Measurements from ENCODE around the gene EGF. TPM values are rescaled to one million over a fixed set of nuclear protein-coding genes. Genes with fewer than 3 reads are reported as not detected.

The EGF gene
- polyA plus RNA-seq, 1 donor from 2014 or later, result not detected

DNA sequence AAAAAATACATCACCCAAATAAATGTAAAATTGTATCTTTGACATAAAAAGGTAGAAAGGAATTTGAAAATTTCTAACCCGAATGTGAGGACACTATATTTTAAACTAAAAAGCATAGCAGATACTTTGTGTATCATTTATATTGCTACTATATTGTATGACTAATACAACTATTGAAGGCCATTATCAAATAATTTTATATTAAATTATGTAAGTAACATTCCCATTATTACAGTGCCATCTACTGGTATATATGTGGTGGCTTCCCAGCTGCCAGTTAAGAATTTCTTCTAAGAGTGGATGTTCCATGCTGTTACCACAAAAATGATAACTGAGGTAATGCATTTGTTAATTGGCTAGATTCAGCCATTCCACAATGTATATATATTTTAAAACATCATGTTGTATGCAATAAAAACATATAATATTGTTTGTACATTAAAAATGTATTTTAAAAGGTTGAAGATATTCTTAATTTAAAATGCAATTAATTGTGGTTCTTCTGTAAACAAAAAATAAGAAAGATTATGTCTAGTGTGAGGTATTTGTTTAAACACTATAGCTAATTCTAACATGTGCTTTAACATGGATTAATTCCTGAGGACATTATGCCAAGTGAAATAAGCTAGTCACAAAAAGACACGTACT lies 65.3 kb downstream of the EGF start:
- TF ChIP-seq EP300 (conservative IDR thresholded peaks at IDR 0.05; ENCODE audit: poor library complexity, severe bottlenecking) (no peak), RAD21 (conservative IDR thresholded peaks at IDR 0.05) (peak; percentile 78), SMC3 (conservative IDR thresholded peaks at IDR 0.05; ENCODE audit: poor library complexity) (peak; percentile 75), CTCF (IDR thresholded peaks at IDR 0.05; ENCODE audit: poor library complexity, severe bottlenecking) (peak; percentile 77), TAF1 (IDR thresholded peaks at IDR 0.05; ENCODE audit: low read depth) (no peak)
- no peaks in the 10 kb centered on the region for H3K79me2 ChIP-seq (replicated peaks; ENCODE audit: insufficient read depth, low read length)
- H2AFZ ChIP-seq (ENCODE audit: low read depth, low read length), result no peak overlapping the region
- H3K36me3 ChIP-seq (ENCODE audit: insufficient read depth, low read length), result no peaks in the 10 kb centered on the region
- no peaks in the 10 kb centered on the region for H3F3A ChIP-seq (ENCODE audit: insufficient read depth, low read length, poor library complexity, severe bottlenecking)
- H4K20me1 ChIP-seq (ENCODE audit: insufficient read depth), result no peaks in the 10 kb centered on the region
- no peaks in the 10 kb centered on the region for H3K27me3 ChIP-seq (ENCODE audit: insufficient read depth, low read depth, low read length)
- no peak overlapping the region for H3K4me2 ChIP-seq (ENCODE audit: low read length)
- no peaks in the 10 kb centered on the region for H3K9me3 ChIP-seq (ENCODE audit: low read length)
- H3K4me3 ChIP-seq (ENCODE audit: low read length), result no peak overlapping the region
- H3K9me2 ChIP-seq (ENCODE audit: insufficient read depth, low read length), result no peaks in the 10 kb centered on the region
- no peak overlapping the region for H3K27ac ChIP-seq (ENCODE audit: low read length)
- H3K9ac ChIP-seq (ENCODE audit: low read length), result no peak overlapping the region

DNA sequence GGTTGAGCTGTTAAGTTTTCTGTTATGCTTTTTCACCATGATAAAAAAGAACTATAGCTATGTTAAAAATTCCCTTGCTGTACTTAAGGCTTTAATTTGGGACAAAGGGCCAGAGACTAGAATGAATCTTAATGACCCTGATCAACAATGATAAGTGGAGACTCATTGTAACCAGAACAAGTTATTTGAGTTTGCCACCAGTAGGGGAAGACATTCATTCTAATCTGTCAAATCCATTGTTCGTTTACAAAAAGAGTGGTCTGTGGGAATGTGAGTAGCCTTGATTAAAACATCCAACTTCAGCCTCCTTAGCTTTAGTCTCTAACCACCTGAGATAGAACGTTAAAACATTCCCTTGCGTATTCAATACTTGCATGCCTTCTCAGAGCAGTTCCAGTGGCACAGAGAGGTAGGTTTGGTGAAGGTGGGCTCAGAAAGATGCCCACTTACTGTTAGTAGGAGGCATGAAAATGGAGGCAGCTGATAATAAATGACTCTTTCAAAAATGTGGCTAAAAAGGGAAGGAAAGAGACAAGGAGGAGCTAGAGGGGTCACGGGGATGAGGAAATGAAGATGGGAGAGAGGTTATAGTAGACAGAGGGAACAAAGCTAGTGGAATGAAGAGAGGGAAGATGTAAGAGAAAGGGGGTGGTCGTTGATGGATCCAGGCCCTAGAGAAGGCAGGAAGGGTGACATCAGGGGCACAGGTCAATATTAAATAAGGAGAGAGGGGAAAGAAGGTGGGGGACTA lies 66.2 kb downstream of the EGF start:
- Histone ChIP-seq H3K9ac (ENCODE audit: low read length) (no peak overlapping the region), H4K20me1 (ENCODE audit: insufficient read depth) (no peaks in the 10 kb centered on the region), H3K36me3 (ENCODE audit: insufficient read depth, low read length) (no peaks in the 10 kb centered on the region), H3K4me3 (ENCODE audit: low read length) (no peak overlapping the region), H3F3A (ENCODE audit: insufficient read depth, low read length, poor library complexity, severe bottlenecking) (no peaks in the 10 kb centered on the region), H3K79me2 (replicated peaks; ENCODE audit: insufficient read depth, low read length) (no peaks in the 10 kb centered on the region), H3K9me2 (ENCODE audit: insufficient read depth, low read length) (no peaks in the 10 kb centered on the region), H3K4me2 (ENCODE audit: low read length) (no peak overlapping the region), H2AFZ (ENCODE audit: low read depth, low read length) (no peak overlapping the region), H3K27me3 (ENCODE audit: insufficient read depth, low read depth, low read length) (no peaks in the 10 kb centered on the region), H3K27ac (ENCODE audit: low read length) (no peak overlapping the region), H3K9me3 (ENCODE audit: low read length) (no peaks in the 10 kb centered on the region)
- TF ChIP-seq TAF1 (IDR thresholded peaks at IDR 0.05; ENCODE audit: low read depth) (no peak), RAD21 (conservative IDR thresholded peaks at IDR 0.05) (no peak), EZH2 (IDR thresholded peaks at IDR 0.05; ENCODE audit: borderline replicate concordance, insufficient read depth, low read length, poor library complexity, severe bottlenecking) (no peak), MXI1 (conservative IDR thresholded peaks at IDR 0.05; ENCODE audit: poor library complexity, severe bottlenecking) (no peak), SMC3 (conservative IDR thresholded peaks at IDR 0.05; ENCODE audit: poor library complexity) (no peak), EP300 (conservative IDR thresholded peaks at IDR 0.05; ENCODE audit: poor library complexity, severe bottlenecking) (no peak), CTCF (IDR thresholded peaks at IDR 0.05; ENCODE audit: poor library complexity, severe bottlenecking) (no peak), POLR2AphosphoS5 (IDR thresholded peaks at IDR 0.05) (no peak), REST (IDR thresholded peaks at IDR 0.05; ENCODE audit: borderline replicate concordance) (no peak)
